Esophagus (tissue), 2 donors: ENCODE data around the gene HUS1. TPM values are rescaled to one million over a fixed set of nuclear protein-coding genes. Genes with fewer than 3 reads are reported as not detected.
A peak's percentile ranks its signal among the peaks of the same experiment; 100 is the strongest.
"Not testable (repeated sequence)": the region's sequence is repeated elsewhere in the genome, so short reads cannot be mapped to it uniquely, and the experiment has no call there.

ENCODE experiments used
- H3K27ac ChIP-seq, 2 donors: one replicate each; pipeline ENCODE4 v1.5.1; 2013; ENCODE audit warnings: low read depth in 2 of 2, mild to moderate bottlenecking in 2 of 2, inconsistent platforms in 1 of 2, low read length in 1 of 2, moderate library complexity in 1 of 2
- H3K27me3 ChIP-seq, 2 donors: one replicate each; pipeline ENCODE4 v1.6.1; 2013; ENCODE audit warnings: low read length in 2 of 2, control low read depth in 1 of 2, mild to moderate bottlenecking in 1 of 2; ENCODE audit not compliant: insufficient read depth in 2 of 2, control insufficient read depth in 1 of 2
- H3K36me3 ChIP-seq, 2 donors: one replicate each; pipeline ENCODE4 v1.6.1; 2013; ENCODE audit warnings: low read length in 1 of 2; ENCODE audit not compliant: control insufficient read depth in 2 of 2, insufficient read depth in 2 of 2
- H3K4me1 ChIP-seq, 2 donors: one replicate each; pipeline ENCODE4 v1.6.1; 2013; ENCODE audit warnings: low read length in 1 of 2; ENCODE audit not compliant: control insufficient read depth in 2 of 2, insufficient read depth in 2 of 2
- H3K4me3 ChIP-seq, 2 donors: one replicate each; pipeline ENCODE4 v1.5.1; 2013; ENCODE audit warnings: low read length in 2 of 2, mild to moderate bottlenecking in 2 of 2, low read depth in 1 of 2, moderate library complexity in 1 of 2
- H3K9me3 ChIP-seq, 2 donors: one replicate each; pipeline ENCODE4 v1.6.1; 2013; ENCODE audit warnings: mild to moderate bottlenecking in 2 of 2, low read depth in 1 of 2, low read length in 1 of 2, moderate library complexity in 1 of 2; ENCODE audit not compliant: control insufficient read depth in 2 of 2, insufficient read depth in 1 of 2
- WGBS, 2 donors: extraction: QIAGEN DNeasy Blood & Tissue Kit; methylation state at CpG; one replicate each; pipeline ENCODE4 v1.1.7; 2013; 5-methylcytosine and 5-hydroxymethylcytosine counted together
- polyA plus RNA-seq, 2 donors: library from polyadenylated mRNA; stranded (reverse); fragments of 200-250 nt; gene quantifications; one replicate each; pipeline ENCODE4 v1.2.3, GENCODE V29; 2013
- donor health status: healthy with polysubstance abuse.
- donor health status: Bipolar disorder and iron deficiency.

HUS1 gene
- polyA plus RNA-seq, 2 donors, result 5.4 to 13.5 TPM

DNA sequence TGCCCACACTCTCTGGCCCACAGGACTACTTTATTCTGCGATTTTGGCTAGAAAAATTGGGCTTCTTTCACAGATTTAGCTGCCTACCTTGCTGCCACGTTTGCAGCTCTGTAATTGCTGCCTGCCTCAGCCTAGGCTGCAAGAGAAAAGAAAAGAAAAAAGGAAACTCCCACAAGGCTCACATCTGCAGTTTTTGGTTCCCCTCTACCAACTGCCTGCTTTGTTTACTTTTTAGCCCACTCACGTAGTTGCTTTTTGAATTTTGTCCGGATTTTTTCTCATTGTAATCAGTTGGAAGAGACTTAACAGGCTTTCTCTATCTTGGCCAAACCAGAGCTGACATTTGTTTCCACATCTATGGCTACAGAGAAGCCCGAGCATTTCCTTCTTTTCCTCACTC lies 25.2 kb upstream of the HUS1 start:
- Histone ChIP-seq H3K27ac (no peak overlapping the region), H3K4me3 (no peak overlapping the region), H3K4me1 (no peaks in the 10 kb centered on the region), H3K27me3 (no peaks in the 10 kb centered on the region), H3K36me3 (no peaks in the 10 kb centered on the region), H3K9me3 (no peaks in the 10 kb centered on the region)
- WGBS, 2 donors, result 41 to 47% methylated on average over 5 of the region's 5 CpGs

DNA sequence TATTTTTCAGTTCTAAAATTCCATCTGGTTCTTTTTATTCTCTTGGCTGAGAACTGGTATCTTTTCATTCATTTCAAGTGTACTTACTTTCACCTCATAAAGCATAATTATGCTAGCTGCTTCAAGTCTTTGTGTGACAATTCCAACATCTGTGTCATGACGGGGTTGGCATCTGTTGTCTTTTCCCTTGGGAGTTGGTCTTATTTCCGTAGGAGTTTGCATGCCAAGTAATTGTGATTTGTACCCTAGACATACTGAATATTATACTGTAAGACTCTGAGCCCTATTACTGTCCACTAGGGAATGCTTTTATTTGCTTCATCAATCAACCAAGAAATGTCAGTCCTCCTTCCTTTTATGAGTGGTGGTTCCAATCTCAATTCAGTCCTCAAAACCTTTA lies 24.6 kb upstream of the HUS1 start:
- 47 to 49% methylated on average over 2 of the region's 2 CpGs for WGBS, 2 donors
- no peaks in the 10 kb centered on the region for H3K36me3 ChIP-seq
- no peak overlapping the region for H3K27ac ChIP-seq
- no peak overlapping the region for H3K4me3 ChIP-seq
- H3K9me3 ChIP-seq, result no peaks in the 10 kb centered on the region
- H3K27me3 ChIP-seq, result no peaks in the 10 kb centered on the region
- H3K4me1 ChIP-seq, result no peaks in the 10 kb centered on the region

DNA sequence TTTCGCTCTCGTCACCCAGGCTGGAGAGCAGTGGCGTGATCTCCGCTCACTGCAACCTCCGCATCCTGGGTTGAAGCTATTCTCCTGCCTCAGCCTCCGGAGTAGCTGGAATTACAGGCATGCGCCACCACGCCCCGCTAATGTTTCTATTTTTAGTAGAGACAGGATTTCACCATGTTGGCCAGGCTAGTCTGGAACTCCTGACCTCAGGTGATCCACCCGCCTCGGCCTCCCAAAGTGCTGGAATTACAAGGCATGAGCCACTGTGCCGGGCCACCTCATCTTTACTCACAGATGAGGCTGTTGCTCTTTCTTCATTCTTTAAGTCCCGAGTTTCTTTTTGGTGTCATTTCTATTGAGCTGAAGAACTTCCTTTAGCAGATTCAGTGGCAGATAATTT lies 20.7 kb upstream of the HUS1 start:
- not testable (repeated sequence) for H3K36me3 ChIP-seq, H3K9me3 ChIP-seq, H3K27ac ChIP-seq, H3K27me3 ChIP-seq, H3K4me1 ChIP-seq, H3K4me3 ChIP-seq
- 87% methylated on average over 13 of the region's 13 CpGs for WGBS, 2 donors

DNA sequence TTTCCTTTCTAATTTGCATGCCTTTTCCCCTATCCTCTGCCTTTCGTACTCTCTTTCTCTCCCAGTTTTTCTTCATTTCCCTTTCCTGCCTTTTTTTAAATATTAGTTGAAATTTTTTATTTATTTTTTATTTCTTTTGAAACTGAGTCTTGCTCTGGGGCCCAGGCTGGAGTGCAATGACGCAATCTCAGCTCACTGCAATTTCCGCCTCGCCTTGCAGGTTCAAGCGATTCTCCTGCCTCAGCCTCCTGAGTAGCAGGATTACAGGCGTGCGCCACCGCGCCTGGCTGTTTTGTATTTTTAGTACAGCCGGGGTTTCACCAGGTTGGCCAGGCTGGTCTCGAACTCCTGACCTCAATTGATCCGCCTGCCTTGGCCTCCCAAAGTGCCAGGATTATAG lies 20.0 kb upstream of the HUS1 start:
- no peaks in the 10 kb centered on the region for H3K4me1 ChIP-seq
- no peak overlapping the region for H3K4me3 ChIP-seq
- 95% methylated on average over 12 of the region's 12 CpGs for WGBS, 2 donors
- no peaks in the 10 kb centered on the region for H3K36me3 ChIP-seq
- H3K9me3 ChIP-seq, result no peaks in the 10 kb centered on the region
- no peaks in the 10 kb centered on the region for H3K27me3 ChIP-seq
- no peak overlapping the region for H3K27ac ChIP-seq

DNA sequence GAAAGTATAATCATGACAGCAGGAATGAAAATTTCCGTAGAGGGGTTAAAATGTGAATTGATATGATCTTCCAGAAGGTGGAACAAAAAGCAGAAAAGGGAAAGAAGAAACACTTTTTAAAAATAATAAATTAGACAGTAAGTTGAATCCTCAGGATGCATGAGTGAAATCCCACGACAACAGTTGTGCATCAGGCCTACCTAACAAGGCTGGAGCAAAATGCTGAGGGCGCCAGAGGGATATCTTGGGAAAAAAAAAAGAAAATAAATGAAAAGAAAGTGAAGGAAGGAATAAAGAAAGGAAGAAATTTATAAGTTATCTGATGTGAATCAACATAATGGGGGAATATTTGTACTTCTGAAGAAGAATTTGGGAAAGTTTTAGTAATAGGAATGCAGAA lies 13.0 kb upstream of the HUS1 start:
- no peak overlapping the region for H3K4me3 ChIP-seq
- H3K27ac ChIP-seq, result no peak overlapping the region
- H3K36me3 ChIP-seq, result no peaks in the 10 kb centered on the region
- no peaks in the 10 kb centered on the region for H3K27me3 ChIP-seq
- WGBS, 2 donors, result 76 to 80% methylated on average over 3 of the region's 3 CpGs
- no peaks in the 10 kb centered on the region for H3K4me1 ChIP-seq
- H3K9me3 ChIP-seq, result no peaks in the 10 kb centered on the region

DNA sequence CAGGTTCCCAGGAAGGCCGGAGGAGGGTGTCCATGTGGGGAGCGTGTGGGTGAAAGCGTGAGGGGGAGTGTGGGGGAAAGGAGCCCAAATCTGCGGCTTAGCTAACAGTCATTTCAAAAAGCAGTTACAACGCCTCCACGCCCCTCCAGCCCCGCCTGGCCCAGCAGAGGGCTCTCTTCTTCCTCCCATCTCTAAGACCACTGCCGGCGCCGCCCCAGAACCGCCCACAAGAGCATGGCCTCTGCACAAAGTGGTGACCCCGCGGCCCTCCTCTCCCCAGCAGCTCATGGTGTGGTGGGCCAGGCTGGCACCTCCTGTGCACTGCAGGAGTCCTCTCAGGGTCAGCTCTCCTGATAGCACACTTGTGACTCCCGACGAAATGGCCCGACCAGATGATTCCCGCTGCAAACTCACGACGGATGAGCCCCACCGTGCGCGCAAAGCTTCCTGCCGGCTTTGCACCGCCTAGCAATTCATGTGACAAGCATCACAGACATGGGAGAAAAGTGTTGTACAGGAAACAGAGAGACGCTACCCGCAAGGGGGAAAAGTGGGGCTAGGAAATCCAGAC lies 12.4 kb upstream of the HUS1 start:
- no peaks in the 10 kb centered on the region for H3K36me3 ChIP-seq
- H3K27ac ChIP-seq, result peak overlapping the region; percentile 16 to 42
- H3K27me3 ChIP-seq, result no peaks in the 10 kb centered on the region
- H3K4me1 ChIP-seq, result no peaks in the 10 kb centered on the region
- H3K9me3 ChIP-seq, result no peaks in the 10 kb centered on the region
- 8 to 14% methylated on average over 26 of the region's 26 CpGs for WGBS, 2 donors
- peak overlapping the region; percentile 56 to 57 for H3K4me3 ChIP-seq

DNA sequence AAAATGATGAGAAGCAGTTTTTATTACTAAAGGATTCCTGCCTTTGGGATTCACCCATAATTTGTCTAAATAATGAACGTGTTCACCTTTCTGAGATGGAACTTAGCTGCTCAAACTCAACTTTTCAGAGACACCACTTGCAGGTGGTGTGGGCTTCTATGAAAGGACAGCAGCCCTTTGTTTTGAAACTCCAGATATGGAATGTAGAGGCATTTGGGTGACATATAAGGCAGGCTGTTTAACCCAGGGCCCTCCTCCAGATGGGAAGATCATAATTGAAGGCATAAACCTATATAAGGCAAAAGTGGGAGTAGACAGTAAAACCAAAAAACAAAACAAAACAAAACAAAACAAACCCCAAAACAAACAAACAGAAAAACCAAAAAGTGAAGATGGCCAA lies 11.9 kb upstream of the HUS1 start:
- 97 to 98% methylated on average over 1 of the region's 1 CpG for WGBS, 2 donors

DNA sequence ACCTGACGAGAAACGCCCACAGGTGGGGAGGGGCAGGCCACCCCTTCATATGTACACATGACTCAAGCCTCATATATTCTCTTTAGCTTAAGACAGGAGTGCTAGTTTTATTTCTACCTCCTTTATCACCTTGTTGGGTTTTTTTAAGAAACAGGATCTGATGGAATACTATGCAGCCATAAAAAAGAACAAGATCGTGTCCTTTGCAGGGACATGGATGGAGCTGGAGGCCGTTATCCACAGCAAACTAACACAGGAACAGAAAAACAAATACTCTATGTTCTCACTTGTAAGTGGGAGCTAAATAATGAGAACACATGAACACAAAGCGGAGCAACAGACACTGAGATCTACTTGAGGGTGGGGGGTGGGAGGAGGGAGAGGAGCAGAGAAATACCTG lies 11.2 kb upstream of the HUS1 start:
- WGBS, 2 donors, result 92 to 93% methylated on average over 5 of the region's 5 CpGs
- Histone ChIP-seq H3K9me3 (no peaks in the 10 kb centered on the region), H3K27me3 (no peaks in the 10 kb centered on the region), H3K36me3 (no peaks in the 10 kb centered on the region), H3K4me3 (no peak overlapping the region), H3K4me1 (no peaks in the 10 kb centered on the region), H3K27ac (no peak overlapping the region)

More for the DNA sequence above, 11.9 kb upstream of the HUS1 start:
- H3K27me3 ChIP-seq, result no peaks in the 10 kb centered on the region
- H3K9me3 ChIP-seq, result no peaks in the 10 kb centered on the region
- peak overlapping the region in 1 of 2 donors; percentile 22 for H3K27ac ChIP-seq
- H3K4me3 ChIP-seq, result peak overlapping the region in 1 of 2 donors; percentile 57
- no peaks in the 10 kb centered on the region for H3K36me3 ChIP-seq
- H3K4me1 ChIP-seq, result no peaks in the 10 kb centered on the region

DNA sequence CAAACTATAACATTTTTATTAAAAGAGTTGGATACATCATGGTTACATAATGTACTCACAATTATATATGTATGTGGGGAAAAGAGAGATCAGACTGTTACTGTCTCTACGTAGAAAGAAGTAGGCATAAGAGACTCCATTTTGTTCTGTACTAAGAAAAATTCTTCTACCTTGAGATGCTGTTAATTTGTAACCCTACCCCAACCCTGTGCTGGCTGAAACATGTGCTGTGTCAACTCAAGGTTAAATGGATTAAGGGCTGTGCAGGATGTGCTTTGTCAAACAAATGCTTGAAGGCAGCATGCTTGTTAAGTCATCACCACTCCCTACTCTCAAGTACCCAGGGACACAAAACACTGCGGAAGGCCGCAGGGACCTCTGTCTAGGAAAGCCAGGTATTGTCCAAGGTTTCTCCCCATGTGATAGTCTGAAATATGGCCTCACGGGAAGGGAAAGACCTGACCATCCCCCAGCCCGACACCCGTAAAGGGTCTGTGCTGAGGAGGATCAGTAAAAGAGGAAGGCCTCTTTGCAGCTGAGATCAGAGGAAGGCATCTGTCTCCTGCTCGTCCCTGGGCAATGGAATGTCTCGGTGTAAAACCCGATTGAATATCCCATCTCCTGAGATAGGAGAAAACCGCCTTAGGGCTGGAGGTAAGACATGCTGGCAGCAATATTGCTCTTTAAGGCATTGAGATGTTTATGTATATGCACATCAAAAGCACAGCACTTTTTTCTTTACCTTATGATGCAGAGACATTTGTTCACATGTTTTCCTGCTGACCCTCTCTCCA lies 10.4 kb upstream of the HUS1 start:
- not testable (repeated sequence) for H3K9me3 ChIP-seq, H3K27me3 ChIP-seq, H3K36me3 ChIP-seq, H3K4me3 ChIP-seq, H3K4me1 ChIP-seq, H3K27ac ChIP-seq
- WGBS, 2 donors, result 60 to 69% methylated on average over 10 of the region's 10 CpGs
